GM19351 (cell line): ENCODE measurements around the gene UNK.
"Not testable (repeated sequence)": the region's sequence is repeated elsewhere in the genome, so short reads cannot be mapped to it uniquely, and the experiment has no call there.

ENCODE experiments used
- ATAC-seq: cut with Tn5 transposase; IDR thresholded peaks from one replicate; pipeline ENCODE4 v1.9.1; 2021; ENCODE audit warnings: mild to moderate bottlenecking, moderate library complexity; ENCODE audit not compliant: unreplicated experiment

The UNK gene

GRCh38 chr17:75793460-75793859 is 8.9 kb downstream of the UNK start:
- no peak for ATAC-seq

GRCh38 chr17:75795820-75796607 is 11.4 kb downstream of the UNK start:
- no peak for ATAC-seq

- no peak for ATAC-seq
These were observed 14.8 kb downstream of the UNK start for GRCh38 chr17:75799402-75799801.

GRCh38 chr17:75803883-75804282 is 19.3 kb downstream of the UNK start:
- no peak for ATAC-seq

- ATAC-seq: no peak
These were observed 22.4 kb downstream of the UNK start for GRCh38 chr17:75806822-75807500.

GRCh38 chr17:75807861-75808260 is 23.3 kb downstream of the UNK start:
- ATAC-seq: no peak

GRCh38 chr17:75808549-75808904 is 23.9 kb downstream of the UNK start:
- no peak for ATAC-seq

GRCh38 chr17:75808905-75809621 is 24.5 kb downstream of the UNK start:
- no peak for ATAC-seq

- ATAC-seq: no peak
These were observed 25.1 kb downstream of the UNK start for GRCh38 chr17:75809631-75810111.

GRCh38 chr17:75810216-75810615 is 25.6 kb downstream of the UNK start:
- no peak for ATAC-seq

GRCh38 chr17:75810756-75811155 is 26.1 kb downstream of the UNK start:
- not testable (repeated sequence) for ATAC-seq

- no peak for ATAC-seq
These were observed 26.6 kb downstream of the UNK start for GRCh38 chr17:75811174-75811573.

- ATAC-seq: no peak
These were observed 27.7 kb downstream of the UNK start for GRCh38 chr17:75812096-75813013.

GRCh38 chr17:75813081-75814020 is 28.7 kb downstream of the UNK start:
- no peak for ATAC-seq

GRCh38 chr17:75814021-75814395 is 29.4 kb downstream of the UNK start:
- no peak for ATAC-seq

GRCh38 chr17:75814900-75815373 is 30.3 kb downstream of the UNK start:
- ATAC-seq: no peak

GRCh38 chr17:75815399-75815798 is 30.8 kb downstream of the UNK start:
- no peak for ATAC-seq

GRCh38 chr17:75816693-75817092 is 32.1 kb downstream of the UNK start:
- no peak for ATAC-seq

GRCh38 chr17:75817571-75817970 is 33.0 kb downstream of the UNK start:
- no peak for ATAC-seq
